HepG2 (cell line): ENCODE results near the gene POGLUT2. TPM values are rescaled to one million over a fixed set of nuclear protein-coding genes. Genes with fewer than 3 reads are reported as not detected.

Experiments used
- ATAC-seq: fragments of 200-7000 bp; cut with Tn5 transposase; 3 replicates; pipeline ENCODE4 v1.9.1; 2020; ENCODE audit warnings: mild to moderate bottlenecking, moderate library complexity
- BruUV-seq: library from RNA; stranded (reverse); fragments of 400-500 nt; replicated peaks from 2 replicates; lab custom pipeline; 2021; lab: Mats Ljungman, UMichigan
- CTCF ChIA-PET: fragments of 300-600 bp; formaldehyde crosslinking; extraction: SDS; loops from one replicate; lab custom pipeline; 2021; ENCODE audit warnings: low total read pairs, inconsistent platforms, low intra/inter-chr PET ratio; lab: Yijun Ruan, JAX
- POLR2A ChIA-PET: fragments of 350-600 bp; sonication (Branson Sonifier 250); formaldehyde crosslinking; loops from one replicate; lab custom pipeline; 2020; ENCODE audit warnings: antibody characterized with exemption, inconsistent platforms; lab: Yijun Ruan, JAX
- DNase-seq: peaks from one replicate; pipeline ENCODE4 v3.0.0-alpha.2; 2015; ENCODE audit warnings: low spot score
- FAIRE-seq: peaks from 3 replicates; lab custom pipeline; 2011; peaks lifted over from hg19 to GRCh38; lab: Jason Lieb, UNC
- H2AFZ ChIP-seq: one replicate; pipeline ENCODE4 v1.6.1; 2011; ENCODE audit warnings: low read length, inconsistent platforms
- H3K27ac ChIP-seq: fragments of 300-600 bp; 3 replicates; pipeline ENCODE4 v1.8.0; 2011; ENCODE audit warnings: mixed run types, mild to moderate bottlenecking, mixed read lengths, low read length, inconsistent platforms; ENCODE audit not compliant: insufficient read depth; ENCODE audit errors: extremely low read length
- H3K27me3 ChIP-seq, 2 experiments: fragments of 200-600 bp in 1 of 2; 2 replicates in 1 of 2; 3 replicates in 1 of 2; pipeline versions ENCODE4 v1.6.0 to v1.8.0; 2011; ENCODE audit warnings: low read length in 2 of 2, mild to moderate bottlenecking in 2 of 2, moderate library complexity in 2 of 2, inconsistent platforms in 1 of 2; ENCODE audit not compliant: insufficient read depth in 2 of 2, control insufficient read depth in 1 of 2
- H3K36me3 ChIP-seq, 2 experiments: fragments of 200-600 bp in 1 of 2; replicated peaks in 1 of 2; 2 replicates in 1 of 2; 3 replicates in 1 of 2; pipeline versions ENCODE4 v1.5.1 to v1.8.0; 2011; ENCODE audit warnings: low read length in 2 of 2, inconsistent platforms in 1 of 2; ENCODE audit not compliant: insufficient read depth in 2 of 2, control insufficient read depth in 1 of 2
- H3K4me1 ChIP-seq: 2 replicates; pipeline ENCODE4 v1.5.1; 2012; ENCODE audit warnings: low read length, inconsistent platforms; ENCODE audit not compliant: insufficient read depth
- H3K4me2 ChIP-seq: 2 replicates; pipeline ENCODE4 v1.6.0; 2011; ENCODE audit warnings: low read depth, low read length, inconsistent platforms
- H3K4me3 ChIP-seq, 3 experiments: fragments of 200-600 bp in 1 of 3; sonication (generic), shearing (Covaris generic) in 1 of 3; replicated peaks in 1 of 3; 2 replicates each; pipeline ENCODE4 v1.5.1; 2011 to 2016; ENCODE audit warnings: low read length in 3 of 3, inconsistent platforms in 2 of 3, low read depth in 2 of 3, mild to moderate bottlenecking in 2 of 3, control low read depth in 1 of 3, mixed read lengths in 1 of 3; ENCODE audit not compliant: insufficient read depth in 1 of 3
- H3K79me2 ChIP-seq: one replicate; pipeline ENCODE4 v1.6.1; 2011; ENCODE audit warnings: low read length, inconsistent platforms; ENCODE audit not compliant: insufficient read depth
- H3K9ac ChIP-seq: 2 replicates; pipeline ENCODE4 v1.6.0; 2011; ENCODE audit warnings: mild to moderate bottlenecking, low read depth, low read length, inconsistent platforms; ENCODE audit not compliant: insufficient read depth
- H3K9me3 ChIP-seq: 2 replicates; pipeline ENCODE4 v1.5.1; 2012; ENCODE audit warnings: mild to moderate bottlenecking, low read length
- H4K20me1 ChIP-seq: 2 replicates; pipeline ENCODE4 v1.6.0; 2011; ENCODE audit warnings: inconsistent platforms, mild to moderate bottlenecking, low read length, moderate library complexity; ENCODE audit not compliant: insufficient read depth
- AGO2 ChIP-seq: fragments of 200-400 bp; formaldehyde crosslinking; optimal IDR thresholded peaks from 2 replicates; pipeline ENCODE3; 2017; ENCODE audit warnings: mild to moderate bottlenecking, low read depth, low read length, moderate library complexity
- ARNTL ChIP-seq: sonication (generic); formaldehyde crosslinking; IDR thresholded peaks from 2 replicates; pipeline ENCODE4 v1.4.0; 2020; ENCODE audit warnings: mild to moderate bottlenecking, missing genetic modification reagents
- BRF2 ChIP-seq: sonication (generic); formaldehyde crosslinking; IDR thresholded peaks from 2 replicates; pipeline ENCODE4 v1.8.1; 2022; ENCODE audit warnings: mild to moderate bottlenecking, missing genetic modification reagents
- FOXK2 ChIP-seq: fragments of 450-650 bp; IDR thresholded peaks from 2 replicates; pipeline ENCODE4 v1.6.1; 2016
- HIC2 ChIP-seq: sonication (generic); formaldehyde crosslinking; IDR thresholded peaks from 2 replicates; pipeline ENCODE4 v1.9.0; 2022; ENCODE audit warnings: low read depth, missing genetic modification reagents
- KDM3A ChIP-seq: IDR thresholded peaks from 2 replicates; pipeline ENCODE4 v1.6.1; 2018; ENCODE audit warnings: low read depth, missing compliant biosample characterization
- NFE2 ChIP-seq: sonication (generic); formaldehyde crosslinking; IDR thresholded peaks from 2 replicates; pipeline ENCODE4 v1.4.0; 2020; ENCODE audit warnings: missing genetic modification reagents
- NKX3-1 ChIP-seq: sonication (generic); formaldehyde crosslinking; IDR thresholded peaks from 2 replicates; pipeline ENCODE4 v1.5.0; 2020; ENCODE audit warnings: missing genetic modification reagents
- NR0B2 ChIP-seq: sonication (generic); formaldehyde crosslinking; IDR thresholded peaks from 2 replicates; pipeline ENCODE4 v1.4.0; 2020; ENCODE audit warnings: mild to moderate bottlenecking, missing genetic modification reagents
- SMAD3 ChIP-seq: sonication (generic); formaldehyde crosslinking; IDR thresholded peaks from 2 replicates; pipeline ENCODE4 v1.4.0; 2020; ENCODE audit warnings: missing genetic modification reagents
- STAG1 ChIP-seq: sonication (generic); formaldehyde crosslinking; IDR thresholded peaks from 2 replicates; pipeline ENCODE4 v1.4.0; 2020; ENCODE audit warnings: missing genetic modification reagents
- ZNF160 ChIP-seq: sonication (generic); formaldehyde crosslinking; IDR thresholded peaks from 2 replicates; pipeline ENCODE4 v1.8.0; 2022; ENCODE audit warnings: mild to moderate bottlenecking, inconsistent platforms, missing genetic modification reagents
- ZSCAN12 ChIP-seq: sonication (generic); formaldehyde crosslinking; IDR thresholded peaks from 2 replicates; pipeline ENCODE4 v1.9.0; 2021; ENCODE audit warnings: mild to moderate bottlenecking, missing genetic modification reagents
- ZSCAN20 ChIP-seq: sonication (generic); formaldehyde crosslinking; IDR thresholded peaks from 2 replicates; pipeline ENCODE4 v1.4.0; 2020; ENCODE audit warnings: missing genetic modification reagents, mild to moderate bottlenecking, borderline replicate concordance
- WGBS: methylation state at CpG from one replicate; pipeline ENCODE4 v1.1.6; 2017; ENCODE audit warnings: low lambda C conversion rate; 5-methylcytosine and 5-hydroxymethylcytosine counted together
- in situ Hi-C: cut with HindIII; loops from 2 replicates; pipeline ENCODE4 v1.10.0; 2017; ENCODE audit warnings: low pct_unique_long_range_greater_than_20kb; ENCODE audit not compliant: extremely low pct_ligation_motif_present
- intact Hi-C: fragments of 100-400 bp; cut with micrococcal nuclease; formaldehyde crosslinking; loops from one replicate; pipeline ENCODE4 v1.10.0; 2022; ENCODE audit not compliant: unreplicated experiment
- polyA plus RNA-seq, 8 experiments: library from polyadenylated mRNA; depleted of rRNA in 3 of 8; stranded (reverse) in 7 of 8; unstranded in 1 of 8; fragments of >200 nt; fragmentation: Illumina TruSeq in 4 of 8; extraction: Trizol in 4 of 8; gene quantifications; 2 replicates each; pipeline versions ENCODE4 v1.2.1 to v1.2.3, GENCODE V29; 2011 to 2016; ENCODE audit warnings: low read depth in 4 of 8, missing spikeins in 1 of 8, mixed read lengths in 1 of 8; ENCODE audit not compliant: insufficient read depth in 1 of 8
- total RNA-seq, 5 experiments: library from RNA; depleted of rRNA; stranded (reverse); fragments of >200 nt; fragmentation: Illumina TruSeq; extraction: Trizol; gene quantifications; 2 replicates each; pipeline ENCODE4 v1.2.3, GENCODE V29; 2016; ENCODE audit warnings: low read depth in 1 of 5
- TF ChIP-seq, protein P1 (sequence below): sonication (generic); formaldehyde crosslinking; IDR thresholded peaks from 2 replicates; pipeline ENCODE4 v1.8.1; 2023; ENCODE audit warnings: mild to moderate bottlenecking, moderate library complexity, missing genetic modification reagents

Gene POGLUT2
- total and polyA plus RNA-seq, 2 of the 13 experiments (the other 11 are each of a cell fraction or from before 2014, with no cell fraction given): 18.0 to 26.1 TPM

DNA sequence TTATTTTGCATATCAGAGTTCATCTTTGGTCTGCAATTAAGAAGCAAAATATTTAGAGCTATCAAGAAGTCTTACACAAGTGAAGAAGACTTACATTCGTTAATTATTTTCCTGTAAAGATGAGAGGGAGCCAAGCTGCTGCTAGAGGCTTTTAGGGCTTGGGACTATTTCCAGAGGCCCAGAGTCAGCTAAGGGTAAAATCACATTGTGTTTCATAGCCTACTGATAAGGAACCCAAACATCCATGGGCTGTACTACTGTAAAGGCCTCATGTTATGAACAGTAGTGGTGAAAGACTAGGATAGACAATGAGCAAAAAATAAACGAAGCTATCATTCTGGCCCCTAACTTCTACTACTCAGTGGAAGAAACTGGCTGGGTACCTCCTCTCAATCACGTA lies 14.3 kb downstream of the POGLUT2 start:
- no peak for ATAC-seq
- Histone ChIP-seq H3K27me3 (no peaks in the 10 kb centered on the region), H3K4me3 (no peak overlapping the region), H3K4me1 (no peaks in the 10 kb centered on the region), H3K4me2 (no peak overlapping the region), H3K79me2 (no peaks in the 10 kb centered on the region), H3K9ac (no peak overlapping the region), H3K36me3 (peaks cover 0 to 11% of the 10 kb centered on the region in 2 experiments; a peak in 2 of 5 replicates), H3K27ac (no peak overlapping the region), H2AFZ (no peak overlapping the region), H3K9me3 (no peaks in the 10 kb centered on the region; the same call in 1 of the 2 replicates), H4K20me1 (no peaks in the 10 kb centered on the region)
- WGBS: 86% methylated on average over 3 of the region's 3 CpGs
- DNase-seq: no peak
- ChIA-PET POLR2A (no interaction called here), CTCF (no interaction called here)
- TF ChIP-seq NFE2 (CRISPR knock-in tag) (no peak), NR0B2 (CRISPR knock-in tag) (no peak), FOXK2 (no peak), HIC2 (CRISPR knock-in tag) (no peak), ZNF160 (CRISPR knock-in tag) (no peak), AGO2 (no peak), SMAD3 (no peak), ZSCAN12 (CRISPR knock-in tag) (no peak), BRF2 (CRISPR knock-in tag) (no peak), KDM3A (CRISPR knock-in tag) (no peak), STAG1 (CRISPR knock-in tag) (no peak), ZSCAN20 (no peak), ARNTL (CRISPR knock-in tag) (no peak), NKX3-1 (CRISPR knock-in tag) (no peak)
- TF ChIP-seq, protein P1, sequence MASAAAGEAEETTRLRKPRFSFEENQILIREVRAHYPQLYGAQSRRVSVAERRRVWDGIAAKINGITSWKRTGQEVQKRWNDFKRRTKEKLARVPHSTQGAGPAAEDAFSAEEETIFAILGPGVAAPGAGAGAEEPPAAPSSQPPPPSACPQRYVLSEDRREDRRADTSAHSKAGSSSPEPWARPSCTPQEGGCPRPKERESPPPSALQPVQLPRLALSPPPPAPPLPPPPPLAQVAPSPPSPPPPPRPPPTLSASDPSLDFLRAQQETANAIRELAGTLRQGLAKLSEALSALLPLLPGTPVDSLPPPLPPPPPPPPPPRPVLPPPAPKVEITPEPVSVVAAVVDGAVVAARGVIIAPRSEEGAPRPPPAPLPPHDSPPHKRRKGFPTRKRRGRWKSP (CRISPR knock-in tag): no peak
- FAIRE-seq: no peak
- in situ Hi-C loops (no loop called here), intact Hi-C loops (no loop called here)
- no TSS peak for BruUV-seq
